ENCODE measurements around the gene STEAP1B. TPM values are rescaled to one million over a fixed set of nuclear protein-coding genes. Genes with fewer than 3 reads are reported as not detected.

STEAP1B gene
- total and polyA plus RNA-seq, 2 experiments from 2014 or later = 0.16 TPM; not detected in 1

DNA sequence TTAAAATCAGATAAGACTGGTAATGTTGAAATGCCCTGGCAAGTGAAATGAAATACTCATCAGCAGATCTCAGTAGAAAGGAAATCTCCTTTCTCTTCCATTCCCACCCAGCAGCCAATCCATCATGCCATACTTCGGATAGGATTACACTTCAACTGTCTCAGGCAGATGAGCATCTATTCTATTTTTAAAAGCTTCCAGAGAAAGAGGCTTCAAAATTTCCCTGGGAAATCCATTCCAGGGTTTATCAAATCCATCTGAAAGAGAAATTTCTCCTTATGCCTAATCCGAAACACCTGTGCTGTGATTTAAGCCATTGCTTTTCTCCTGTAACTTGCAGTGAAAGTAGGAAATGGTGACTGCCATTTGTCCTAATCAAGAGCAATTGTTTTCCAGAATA, 82.6 kb downstream of the STEAP1B start:
- Histone ChIP-seq H3K9me3 (ENCODE audit: low read depth) (no peaks in the 10 kb centered on the region), H3K4me1 (ENCODE audit: low read depth) (no peaks in the 10 kb centered on the region), H3K36me3 (no peaks in the 10 kb centered on the region), H3K27me3 (no peaks in the 10 kb centered on the region), H3K4me3 (no peak overlapping the region), H3K27ac (no peak overlapping the region)
- no peak for DNase-seq (ENCODE audit: low read depth in 1 of 2, low spot score in 1 of 2)
- TF ChIP-seq, protein P1, sequence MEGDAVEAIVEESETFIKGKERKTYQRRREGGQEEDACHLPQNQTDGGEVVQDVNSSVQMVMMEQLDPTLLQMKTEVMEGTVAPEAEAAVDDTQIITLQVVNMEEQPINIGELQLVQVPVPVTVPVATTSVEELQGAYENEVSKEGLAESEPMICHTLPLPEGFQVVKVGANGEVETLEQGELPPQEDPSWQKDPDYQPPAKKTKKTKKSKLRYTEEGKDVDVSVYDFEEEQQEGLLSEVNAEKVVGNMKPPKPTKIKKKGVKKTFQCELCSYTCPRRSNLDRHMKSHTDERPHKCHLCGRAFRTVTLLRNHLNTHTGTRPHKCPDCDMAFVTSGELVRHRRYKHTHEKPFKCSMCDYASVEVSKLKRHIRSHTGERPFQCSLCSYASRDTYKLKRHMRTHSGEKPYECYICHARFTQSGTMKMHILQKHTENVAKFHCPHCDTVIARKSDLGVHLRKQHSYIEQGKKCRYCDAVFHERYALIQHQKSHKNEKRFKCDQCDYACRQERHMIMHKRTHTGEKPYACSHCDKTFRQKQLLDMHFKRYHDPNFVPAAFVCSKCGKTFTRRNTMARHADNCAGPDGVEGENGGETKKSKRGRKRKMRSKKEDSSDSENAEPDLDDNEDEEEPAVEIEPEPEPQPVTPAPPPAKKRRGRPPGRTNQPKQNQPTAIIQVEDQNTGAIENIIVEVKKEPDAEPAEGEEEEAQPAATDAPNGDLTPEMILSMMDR (IDR thresholded peaks at IDR 0.05; ENCODE audit: low read depth, low read length) = no peak

DNA sequence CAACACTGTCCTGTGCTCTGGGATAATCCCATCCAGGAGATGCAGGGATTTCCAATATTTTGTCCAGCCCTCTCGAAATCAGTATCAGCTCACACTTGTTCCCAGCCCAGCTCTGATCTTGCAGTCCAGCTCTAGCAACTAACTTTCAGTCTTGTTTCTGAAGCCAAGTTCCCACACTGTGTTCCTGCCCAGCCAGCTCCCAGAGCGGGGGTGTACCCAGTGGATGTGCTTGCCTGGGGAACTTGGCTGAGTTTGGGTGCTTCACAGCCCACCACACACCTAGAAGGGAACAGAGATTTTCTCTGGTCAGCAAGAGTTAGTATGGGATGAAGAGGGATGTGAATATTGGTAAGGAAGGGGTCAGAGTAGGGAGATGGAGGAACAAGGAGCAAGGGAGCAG, 85.6 kb downstream of the STEAP1B start:
- TF ChIP-seq, protein P1 (IDR thresholded peaks at IDR 0.05; ENCODE audit: low read depth, low read length) = no peak
- H3K9me3 ChIP-seq (ENCODE audit: low read depth) = no peaks in the 10 kb centered on the region
- no peak overlapping the region for H3K4me3 ChIP-seq
- no peak overlapping the region for H3K27ac ChIP-seq
- H3K4me1 ChIP-seq (ENCODE audit: low read depth) = no peaks in the 10 kb centered on the region
- no peaks in the 10 kb centered on the region for H3K36me3 ChIP-seq
- DNase-seq (ENCODE audit: low read depth in 1 of 2, low spot score in 1 of 2) = no peak
- no peaks in the 10 kb centered on the region for H3K27me3 ChIP-seq

DNA sequence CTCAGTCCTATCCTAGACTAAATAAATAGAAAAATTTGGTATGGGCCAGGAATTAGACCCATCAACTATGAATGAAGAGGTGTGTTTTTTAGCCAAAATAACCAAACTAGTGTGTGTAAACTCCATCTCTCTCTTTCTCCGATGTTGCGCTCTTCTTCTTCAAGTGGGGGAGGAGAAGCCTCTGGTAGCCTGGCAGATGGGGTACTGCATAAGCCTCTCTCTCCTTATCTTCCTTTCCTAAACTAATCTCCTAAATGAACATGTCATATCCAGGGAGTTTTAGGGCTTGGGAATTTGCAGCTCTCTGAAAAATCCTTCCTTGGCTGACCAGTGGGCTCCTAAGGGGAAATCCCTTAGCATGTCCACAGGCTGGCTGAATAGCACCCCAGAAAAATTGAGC, 86.8 kb downstream of the STEAP1B start:
- Histone ChIP-seq H3K4me3 (no peak overlapping the region), H3K36me3 (no peaks in the 10 kb centered on the region), H3K27me3 (no peaks in the 10 kb centered on the region), H3K27ac (no peak overlapping the region), H3K9me3 (ENCODE audit: low read depth) (no peaks in the 10 kb centered on the region), H3K4me1 (ENCODE audit: low read depth) (no peaks in the 10 kb centered on the region)
- TF ChIP-seq, protein P1 (IDR thresholded peaks at IDR 0.05; ENCODE audit: low read depth, low read length) = no peak
- no peak for DNase-seq (ENCODE audit: low read depth in 1 of 2, low spot score in 1 of 2)

- TF ChIP-seq, protein P1 (IDR thresholded peaks at IDR 0.05; ENCODE audit: low read depth, low read length) = no peak
- Histone ChIP-seq H3K27me3 (no peaks in the 10 kb centered on the region), H3K27ac (no peak overlapping the region), H3K9me3 (ENCODE audit: low read depth) (no peaks in the 10 kb centered on the region), H3K36me3 (no peaks in the 10 kb centered on the region), H3K4me3 (no peak overlapping the region), H3K4me1 (ENCODE audit: low read depth) (no peaks in the 10 kb centered on the region)
- no peak for DNase-seq (ENCODE audit: low read depth in 1 of 2, low spot score in 1 of 2)
Observed at GRCh38 chr7:22411977-22412693, 87.9 kb downstream of the STEAP1B start.

DNA sequence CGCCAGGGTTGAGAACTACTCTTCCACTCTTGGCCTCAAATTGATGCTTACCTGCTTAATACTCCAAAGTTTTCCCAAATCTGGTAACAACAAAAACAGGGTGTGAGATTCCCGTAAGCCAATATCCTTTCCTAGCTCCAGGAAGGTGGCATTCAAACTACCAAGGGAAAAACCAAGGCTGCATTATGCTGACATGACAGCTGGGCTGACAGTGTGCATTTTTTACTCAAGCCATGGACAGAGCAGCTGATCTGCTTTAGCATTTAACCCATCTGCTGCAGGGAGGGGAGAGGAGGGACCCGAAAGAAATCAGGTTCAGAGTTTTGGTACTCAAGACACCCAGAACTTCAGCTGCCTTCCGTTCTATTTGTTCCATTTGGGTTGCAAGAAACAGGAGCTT, 93.3 kb downstream of the STEAP1B start:
- TF ChIP-seq, protein P1 (IDR thresholded peaks at IDR 0.05; ENCODE audit: low read depth, low read length) = no peak
- Histone ChIP-seq H3K4me1 (ENCODE audit: low read depth) (no peaks in the 10 kb centered on the region), H3K27ac (no peak overlapping the region), H3K9me3 (ENCODE audit: low read depth) (no peaks in the 10 kb centered on the region), H3K36me3 (no peaks in the 10 kb centered on the region), H3K4me3 (no peak overlapping the region), H3K27me3 (no peaks in the 10 kb centered on the region)
- DNase-seq (ENCODE audit: low read depth in 1 of 2, low spot score in 1 of 2) = no peak
